Astrocyte of the cerebellum (primary cell): Measurements from ENCODE around the gene CDC42BPA.

Experiments used
- DNase-seq: peaks from one replicate; pipeline ENCODE4 v3.0.0-alpha.2; 2011; ENCODE audit warnings: low read depth
- H3K4me3 ChIP-seq: 2 replicates; pipeline ENCODE4 v1.5.1; 2011; ENCODE audit warnings: mild to moderate bottlenecking, low read depth, low read length, moderate library complexity
- in situ Hi-C: cut with HindIII; loops from 2 replicates; pipeline ENCODE4 v1.10.0; 2017; ENCODE audit warnings: low sequenced_read_pairs
- TF ChIP-seq, protein P1 (sequence below): IDR thresholded peaks from 2 replicates; pipeline ENCODE4 v1.5.1; 2012; ENCODE audit warnings: low read length, low read depth, moderate library complexity, mild to moderate bottlenecking; ENCODE audit errors: missing control alignments

CDC42BPA gene

DNA sequence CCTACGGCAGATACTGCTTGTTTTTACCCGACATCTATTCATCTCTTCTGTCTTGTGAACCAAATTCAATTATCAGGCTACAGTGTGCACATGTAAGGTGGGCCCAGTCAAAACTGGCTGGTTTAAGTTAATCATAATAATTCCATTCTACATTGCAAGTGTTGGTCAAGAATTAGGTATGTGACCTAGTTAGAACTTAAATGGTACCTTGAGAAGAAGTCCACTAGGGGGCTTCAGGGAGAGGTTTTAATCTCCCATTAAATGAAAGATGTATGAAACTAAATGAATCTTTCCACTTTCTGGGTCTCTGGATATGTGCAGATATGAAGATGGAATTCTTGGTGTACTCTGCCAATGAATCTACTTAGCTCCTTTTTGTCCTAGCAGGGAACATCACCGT, 187.1 kb downstream of the CDC42BPA start:
- peak; percentile 12 for DNase-seq
- in situ Hi-C loops = no loop called here
- TF ChIP-seq, protein P1, sequence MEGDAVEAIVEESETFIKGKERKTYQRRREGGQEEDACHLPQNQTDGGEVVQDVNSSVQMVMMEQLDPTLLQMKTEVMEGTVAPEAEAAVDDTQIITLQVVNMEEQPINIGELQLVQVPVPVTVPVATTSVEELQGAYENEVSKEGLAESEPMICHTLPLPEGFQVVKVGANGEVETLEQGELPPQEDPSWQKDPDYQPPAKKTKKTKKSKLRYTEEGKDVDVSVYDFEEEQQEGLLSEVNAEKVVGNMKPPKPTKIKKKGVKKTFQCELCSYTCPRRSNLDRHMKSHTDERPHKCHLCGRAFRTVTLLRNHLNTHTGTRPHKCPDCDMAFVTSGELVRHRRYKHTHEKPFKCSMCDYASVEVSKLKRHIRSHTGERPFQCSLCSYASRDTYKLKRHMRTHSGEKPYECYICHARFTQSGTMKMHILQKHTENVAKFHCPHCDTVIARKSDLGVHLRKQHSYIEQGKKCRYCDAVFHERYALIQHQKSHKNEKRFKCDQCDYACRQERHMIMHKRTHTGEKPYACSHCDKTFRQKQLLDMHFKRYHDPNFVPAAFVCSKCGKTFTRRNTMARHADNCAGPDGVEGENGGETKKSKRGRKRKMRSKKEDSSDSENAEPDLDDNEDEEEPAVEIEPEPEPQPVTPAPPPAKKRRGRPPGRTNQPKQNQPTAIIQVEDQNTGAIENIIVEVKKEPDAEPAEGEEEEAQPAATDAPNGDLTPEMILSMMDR = peak; percentile 52
- H3K4me3 ChIP-seq = no peak overlapping the region

DNA sequence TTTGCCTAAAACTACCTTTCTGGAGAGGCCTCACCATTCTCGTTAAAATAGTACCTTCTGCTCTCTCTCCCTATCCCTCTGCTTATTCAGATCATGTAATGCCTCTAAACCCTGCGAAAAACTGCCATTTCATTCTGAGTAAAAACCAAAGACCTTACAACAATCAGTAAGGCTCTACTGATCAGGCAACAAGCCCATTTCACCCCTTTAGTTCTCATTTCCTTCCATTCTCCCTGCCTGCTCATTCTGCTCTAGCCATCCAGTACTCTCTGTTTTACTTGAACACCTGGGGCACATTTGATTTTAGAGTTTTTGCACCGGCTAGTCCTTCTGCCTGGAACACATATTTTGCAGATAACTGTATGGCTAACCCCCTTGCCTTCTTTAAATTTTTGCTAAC, 190.4 kb downstream of the CDC42BPA start:
- no peak overlapping the region for H3K4me3 ChIP-seq
- TF ChIP-seq, protein P1 = no peak
- in situ Hi-C loops = no loop called here
- no peak for DNase-seq

DNA sequence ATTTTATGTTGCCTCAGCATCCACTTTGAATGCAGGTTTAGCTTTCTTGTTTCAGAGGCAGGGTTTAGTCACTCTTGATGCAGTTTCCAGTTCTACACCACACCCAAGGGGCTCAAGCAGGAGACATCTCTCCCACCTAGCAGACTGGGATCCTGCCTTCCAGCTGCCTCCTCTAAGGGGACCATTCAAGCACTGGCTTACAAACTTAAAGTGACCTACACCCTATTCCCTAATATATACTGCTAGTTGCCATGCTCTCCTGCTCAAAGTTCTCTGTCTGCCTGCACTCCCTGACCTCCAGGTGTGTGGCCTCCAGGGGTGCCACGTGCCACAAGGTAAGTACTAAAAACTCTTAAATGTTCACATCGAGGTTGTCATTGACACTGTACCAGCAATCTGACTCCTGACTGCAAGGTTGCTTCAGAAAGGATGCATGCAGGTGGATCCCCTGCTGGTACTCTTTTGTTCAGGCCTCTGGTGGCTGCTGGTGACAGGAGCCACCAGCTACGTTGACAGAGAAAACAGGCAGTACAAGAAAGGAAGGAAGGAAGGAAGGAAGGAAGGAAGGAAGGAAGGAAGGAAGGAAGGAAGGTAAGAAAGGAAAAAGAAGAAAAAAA, 192.3 kb downstream of the CDC42BPA start:
- in situ Hi-C loops = no loop called here
- no peak overlapping the region for H3K4me3 ChIP-seq
- TF ChIP-seq, protein P1 = no peak
- DNase-seq = no peak

DNA sequence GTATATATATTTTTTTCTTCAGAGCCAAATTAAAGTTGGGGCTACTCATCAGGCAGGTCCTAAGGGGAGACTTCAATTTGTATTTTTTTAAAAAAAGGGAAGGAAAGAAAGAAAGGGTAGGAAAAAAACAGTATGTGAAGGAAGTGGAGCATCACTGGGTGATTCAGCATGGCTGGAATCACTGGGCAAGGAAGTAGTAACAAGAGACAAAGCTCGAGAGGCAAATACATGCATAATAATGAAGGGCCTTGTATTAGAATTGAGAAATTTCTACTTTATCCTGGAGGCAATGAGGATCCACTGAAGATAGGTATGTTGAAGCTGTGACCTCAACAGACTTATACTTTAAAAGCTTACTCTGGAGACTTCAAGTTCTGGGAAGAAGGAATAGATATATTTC, 193.8 kb downstream of the CDC42BPA start:
- in situ Hi-C loops = no loop called here
- no peak overlapping the region for H3K4me3 ChIP-seq
- TF ChIP-seq, protein P1 = no peak
- no peak for DNase-seq

DNA sequence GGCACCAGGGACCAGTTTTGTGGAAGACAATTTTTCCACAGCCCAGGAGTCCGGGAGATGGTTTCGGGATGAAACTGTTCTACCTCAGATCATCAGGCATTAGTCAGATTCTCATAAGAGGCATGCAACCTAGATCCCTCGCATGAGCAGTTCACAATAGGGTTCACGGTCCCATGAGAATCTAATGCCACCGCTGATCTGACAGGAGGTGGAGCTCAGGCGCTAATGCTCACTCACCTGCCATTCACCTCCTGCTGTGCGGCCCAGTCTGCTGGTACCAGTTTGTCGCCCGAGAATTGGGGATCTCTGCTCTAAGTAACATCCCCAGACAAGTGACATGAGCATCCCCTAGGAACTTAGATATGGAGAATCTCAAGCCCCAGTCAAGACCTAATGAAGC, 197.5 kb downstream of the CDC42BPA start:
- DNase-seq = no peak
- H3K4me3 ChIP-seq = no peak overlapping the region
- in situ Hi-C loops = no loop called here
- TF ChIP-seq, protein P1 = no peak

DNA sequence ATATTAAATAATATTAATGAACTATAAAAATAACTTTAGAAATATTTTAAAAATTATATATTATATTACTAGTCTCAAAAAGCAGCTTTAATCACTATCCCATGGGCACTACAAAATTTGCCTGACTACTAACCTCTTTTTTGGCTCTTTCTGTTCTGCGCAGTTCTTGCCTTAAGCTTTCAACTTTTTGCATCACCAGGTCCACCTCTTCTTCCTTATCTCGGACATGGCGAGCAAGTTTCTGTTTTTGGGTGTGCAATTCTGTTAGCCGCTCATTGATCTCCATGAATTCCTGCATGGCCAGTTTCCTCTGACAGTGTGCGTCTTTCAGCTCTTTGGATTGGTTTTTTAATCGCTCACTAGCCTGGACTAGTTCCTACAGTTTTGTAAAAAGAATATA, 205.8 kb downstream of the CDC42BPA start:
- no peak overlapping the region for H3K4me3 ChIP-seq
- DNase-seq = no peak
- TF ChIP-seq, protein P1 = no peak
- in situ Hi-C loops = no loop called here
